Ovary (tissue), 3 donors: ENCODE measurements around the gene RTP5.

ENCODE experiments used
- EP300 ChIP-seq: sonication (generic); formaldehyde crosslinking; IDR thresholded peaks from one replicate; pipeline ENCODE4 v1.6.1; 2017; ENCODE audit warnings: antibody characterized with exemption
- POLR2A ChIP-seq: fragments of 450-650 bp; IDR thresholded peaks from one replicate; pipeline ENCODE4 v1.6.1; 2017; ENCODE audit warnings: antibody characterized with exemption, mild to moderate bottlenecking, moderate library complexity
- TF ChIP-seq, protein P1 (sequence below), 3 donors: fragments of 450-650 bp in 2 of 3; fragments of 200-600 bp in 1 of 3; IDR thresholded peaks; one replicate each; pipeline versions ENCODE4 v1.5.1 to v1.8.0; 2016 to 2022; ENCODE audit warnings: antibody characterized with exemption in 3 of 3, mild to moderate bottlenecking in 1 of 3
- donor health status: DM: no; HTN: no; CAD: no.

DNA sequence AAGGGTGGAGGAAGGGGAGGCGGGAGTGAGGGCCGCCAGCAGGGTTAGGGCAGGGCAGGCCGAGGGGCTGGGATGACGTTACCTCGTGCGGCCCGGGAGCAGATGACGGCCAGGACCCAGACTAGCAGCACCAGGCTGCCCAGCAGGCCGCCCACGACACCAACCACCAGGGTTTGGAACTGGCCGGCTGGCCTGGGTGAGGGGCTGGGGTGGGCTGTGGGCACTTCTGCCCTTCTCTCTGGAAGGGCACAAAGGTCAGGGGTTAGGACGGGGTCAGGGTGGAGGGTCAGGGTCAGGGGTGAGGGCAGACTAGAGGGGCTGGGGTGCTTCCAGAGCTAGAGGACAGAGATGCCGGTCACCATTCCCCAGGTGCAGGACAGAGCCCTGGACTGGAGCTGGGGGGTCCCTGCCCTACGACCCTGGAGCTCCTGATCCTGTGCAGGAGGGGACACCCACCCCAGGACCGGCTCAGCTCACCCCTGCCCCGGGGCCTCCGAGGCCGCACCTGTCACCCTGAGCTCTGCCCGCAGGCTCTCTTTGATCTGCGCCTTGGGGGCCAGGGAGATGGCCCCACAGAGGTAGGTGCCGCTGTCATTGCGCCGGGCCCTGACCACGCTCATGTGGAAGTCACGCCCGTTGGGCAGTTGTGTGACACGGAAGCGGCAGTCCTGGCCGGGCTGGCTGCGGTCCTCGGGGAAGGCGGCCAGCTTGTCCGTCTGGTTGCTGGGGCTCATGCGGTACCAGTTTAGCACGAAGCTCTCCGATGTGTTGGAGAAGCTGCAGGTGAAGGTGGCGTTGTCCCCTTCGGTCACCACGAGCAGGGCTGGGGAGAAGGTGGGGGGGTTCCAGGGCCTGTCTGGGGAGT lies 17.2 kb upstream of the RTP5 start:
- TF ChIP-seq, protein P1, sequence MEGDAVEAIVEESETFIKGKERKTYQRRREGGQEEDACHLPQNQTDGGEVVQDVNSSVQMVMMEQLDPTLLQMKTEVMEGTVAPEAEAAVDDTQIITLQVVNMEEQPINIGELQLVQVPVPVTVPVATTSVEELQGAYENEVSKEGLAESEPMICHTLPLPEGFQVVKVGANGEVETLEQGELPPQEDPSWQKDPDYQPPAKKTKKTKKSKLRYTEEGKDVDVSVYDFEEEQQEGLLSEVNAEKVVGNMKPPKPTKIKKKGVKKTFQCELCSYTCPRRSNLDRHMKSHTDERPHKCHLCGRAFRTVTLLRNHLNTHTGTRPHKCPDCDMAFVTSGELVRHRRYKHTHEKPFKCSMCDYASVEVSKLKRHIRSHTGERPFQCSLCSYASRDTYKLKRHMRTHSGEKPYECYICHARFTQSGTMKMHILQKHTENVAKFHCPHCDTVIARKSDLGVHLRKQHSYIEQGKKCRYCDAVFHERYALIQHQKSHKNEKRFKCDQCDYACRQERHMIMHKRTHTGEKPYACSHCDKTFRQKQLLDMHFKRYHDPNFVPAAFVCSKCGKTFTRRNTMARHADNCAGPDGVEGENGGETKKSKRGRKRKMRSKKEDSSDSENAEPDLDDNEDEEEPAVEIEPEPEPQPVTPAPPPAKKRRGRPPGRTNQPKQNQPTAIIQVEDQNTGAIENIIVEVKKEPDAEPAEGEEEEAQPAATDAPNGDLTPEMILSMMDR (IDR thresholded peaks at IDR 0.05): no peak
- TF ChIP-seq POLR2A: no peak
- TF ChIP-seq EP300: no peak
